ENCODE results near the gene TCF19.

Gene TCF19

GRCh38 chr6:31113861-31114540 lies 44.4 kb upstream of the TCF19 start:
- no peak overlapping the region for H2AFZ ChIP-seq (ENCODE audit: low read depth, low read length)
- no peak overlapping the region for H3K4me3 ChIP-seq (ENCODE audit: low read length)
- TF ChIP-seq, protein P1, sequence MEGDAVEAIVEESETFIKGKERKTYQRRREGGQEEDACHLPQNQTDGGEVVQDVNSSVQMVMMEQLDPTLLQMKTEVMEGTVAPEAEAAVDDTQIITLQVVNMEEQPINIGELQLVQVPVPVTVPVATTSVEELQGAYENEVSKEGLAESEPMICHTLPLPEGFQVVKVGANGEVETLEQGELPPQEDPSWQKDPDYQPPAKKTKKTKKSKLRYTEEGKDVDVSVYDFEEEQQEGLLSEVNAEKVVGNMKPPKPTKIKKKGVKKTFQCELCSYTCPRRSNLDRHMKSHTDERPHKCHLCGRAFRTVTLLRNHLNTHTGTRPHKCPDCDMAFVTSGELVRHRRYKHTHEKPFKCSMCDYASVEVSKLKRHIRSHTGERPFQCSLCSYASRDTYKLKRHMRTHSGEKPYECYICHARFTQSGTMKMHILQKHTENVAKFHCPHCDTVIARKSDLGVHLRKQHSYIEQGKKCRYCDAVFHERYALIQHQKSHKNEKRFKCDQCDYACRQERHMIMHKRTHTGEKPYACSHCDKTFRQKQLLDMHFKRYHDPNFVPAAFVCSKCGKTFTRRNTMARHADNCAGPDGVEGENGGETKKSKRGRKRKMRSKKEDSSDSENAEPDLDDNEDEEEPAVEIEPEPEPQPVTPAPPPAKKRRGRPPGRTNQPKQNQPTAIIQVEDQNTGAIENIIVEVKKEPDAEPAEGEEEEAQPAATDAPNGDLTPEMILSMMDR (IDR thresholded peaks at IDR 0.05; ENCODE audit: low read depth, low read length) = no peak
- TF ChIP-seq EZH2phosphoT487 (IDR thresholded peaks at IDR 0.05; ENCODE audit: low read depth) = no peak
- no peaks in the 10 kb centered on the region for H3K36me3 ChIP-seq (replicated peaks; ENCODE audit: low read depth, low read length)
- peaks cover 27% of the 10 kb centered on the region for H3K4me1 ChIP-seq (ENCODE audit: low read length)
- no peak overlapping the region for H3K9ac ChIP-seq (ENCODE audit: low read length)
- peaks cover 17% of the 10 kb centered on the region for H3K27me3 ChIP-seq (ENCODE audit: low read depth, low read length)
- no peak overlapping the region for H3K4me2 ChIP-seq (ENCODE audit: low read length)
- no peaks in the 10 kb centered on the region for H3K9me3 ChIP-seq (ENCODE audit: insufficient read depth, low read length)
- H3K27ac ChIP-seq (ENCODE audit: low read length) = no peak overlapping the region
- H3K79me2 ChIP-seq (ENCODE audit: low read length) = no peaks in the 10 kb centered on the region
- H4K20me1 ChIP-seq (ENCODE audit: insufficient read depth, low read length) = no peaks in the 10 kb centered on the region

- Histone ChIP-seq H3K4me3 (ENCODE audit: low read length) (no peak within 1 kb of the TSS), H3K9ac (ENCODE audit: low read length) (no peak within 1 kb of the TSS; the same call in 1 of the 2 replicates), H3K36me3 (replicated peaks; ENCODE audit: low read depth, low read length) (no peaks in the 10 kb centered on the region), H3K79me2 (ENCODE audit: low read length) (no peaks in the 10 kb centered on the region), H2AFZ (ENCODE audit: low read depth, low read length) (peak within 1 kb of the TSS; percentile 82), H3K27me3 (ENCODE audit: low read depth, low read length) (peaks cover 14% of the 10 kb centered on the region), H3K9me3 (ENCODE audit: insufficient read depth, low read length) (no peaks in the 10 kb centered on the region), H3K4me1 (ENCODE audit: low read length) (peaks cover 23% of the 10 kb centered on the region), H4K20me1 (ENCODE audit: insufficient read depth, low read length) (no peaks in the 10 kb centered on the region), H3K4me2 (ENCODE audit: low read length) (peak within 1 kb of the TSS; percentile 47), H3K27ac (ENCODE audit: low read length) (no peak within 1 kb of the TSS)
- TF ChIP-seq, protein P1 (IDR thresholded peaks at IDR 0.05; ENCODE audit: low read depth, low read length) = no peak
- no peak for TF ChIP-seq EZH2phosphoT487 (IDR thresholded peaks at IDR 0.05; ENCODE audit: low read depth)
These were observed 43.9 kb upstream of the TCF19 start, which contains the start of gene PSORS1C1 for GRCh38 chr6:31114541-31114878. Gene PSORS1C1, plus strand, starts transcription at chr6:31114800. Its CDS starts 14,833 bp downstream, at chr6:31129633.

- H3K27me3 ChIP-seq (ENCODE audit: low read depth, low read length) = peaks cover 7% of the 10 kb centered on the region
- no peaks in the 10 kb centered on the region for H3K79me2 ChIP-seq (ENCODE audit: low read length)
- no peaks in the 10 kb centered on the region for H3K36me3 ChIP-seq (replicated peaks; ENCODE audit: low read depth, low read length)
- H3K9ac ChIP-seq (ENCODE audit: low read length) = no peak overlapping the region; the same call in 1 of the 2 replicates
- H3K4me2 ChIP-seq (ENCODE audit: low read length) = peak overlapping the region; percentile 47
- H3K27ac ChIP-seq (ENCODE audit: low read length) = no peak overlapping the region
- H3K4me3 ChIP-seq (ENCODE audit: low read length) = no peak overlapping the region
- no peak for TF ChIP-seq EZH2phosphoT487 (IDR thresholded peaks at IDR 0.05; ENCODE audit: low read depth)
- TF ChIP-seq, protein P1 (IDR thresholded peaks at IDR 0.05; ENCODE audit: low read depth, low read length) = peak; percentile 36
- H4K20me1 ChIP-seq (ENCODE audit: insufficient read depth, low read length) = no peaks in the 10 kb centered on the region
- H2AFZ ChIP-seq (ENCODE audit: low read depth, low read length) = peak overlapping the region; percentile 82
- H3K4me1 ChIP-seq (ENCODE audit: low read length) = peaks cover 20% of the 10 kb centered on the region
- no peaks in the 10 kb centered on the region for H3K9me3 ChIP-seq (ENCODE audit: insufficient read depth, low read length)
These were observed 43.2 kb upstream of the TCF19 start for GRCh38 chr6:31114970-31115849.

DNA sequence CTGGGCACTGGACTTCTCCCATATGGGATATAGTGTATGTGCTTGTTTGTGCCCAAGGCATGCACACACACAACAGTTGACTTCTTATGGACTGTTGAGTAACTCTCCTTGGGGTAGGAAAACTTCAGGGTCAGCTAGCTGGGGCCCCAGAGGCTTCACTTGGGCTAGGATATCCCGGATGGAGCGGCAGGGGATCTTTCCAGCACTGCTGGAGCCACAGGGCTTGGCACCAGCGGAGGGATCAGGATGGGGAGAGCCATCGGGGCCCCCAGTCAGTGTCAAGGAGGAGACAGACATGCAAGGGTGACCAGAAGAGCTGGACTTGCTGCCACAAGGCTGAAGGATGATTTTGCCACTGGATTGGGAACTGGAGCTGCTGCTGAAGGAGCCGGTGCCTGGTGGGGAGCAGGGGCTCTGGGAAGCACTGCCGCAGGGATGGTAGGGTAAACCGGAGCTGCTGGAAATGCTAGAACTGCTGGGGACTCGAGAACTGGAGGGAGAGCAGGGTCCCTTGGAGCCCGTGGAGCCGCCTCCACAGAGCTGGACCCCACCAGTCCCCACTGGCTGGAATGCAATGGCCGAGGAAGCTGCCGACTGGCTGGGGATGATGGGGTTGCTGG lies 42.3 kb upstream of the TCF19 start:
- Histone ChIP-seq H3K9me3 (ENCODE audit: insufficient read depth, low read length) (no peaks in the 10 kb centered on the region), H3K79me2 (ENCODE audit: low read length) (no peaks in the 10 kb centered on the region), H3K9ac (ENCODE audit: low read length) (no peak overlapping the region), H3K4me1 (ENCODE audit: low read length) (peaks cover 20% of the 10 kb centered on the region), H3K4me3 (ENCODE audit: low read length) (no peak overlapping the region), H3K27ac (ENCODE audit: low read length) (no peak overlapping the region), H3K4me2 (ENCODE audit: low read length) (peak overlapping the region; percentile 47; the same call in 1 of the 2 replicates), H3K36me3 (replicated peaks; ENCODE audit: low read depth, low read length) (no peaks in the 10 kb centered on the region), H4K20me1 (ENCODE audit: insufficient read depth, low read length) (no peaks in the 10 kb centered on the region), H2AFZ (ENCODE audit: low read depth, low read length) (no peak overlapping the region), H3K27me3 (ENCODE audit: low read depth, low read length) (no peaks in the 10 kb centered on the region; the same call in 1 of the 2 replicates)
- no peak for TF ChIP-seq EZH2phosphoT487 (IDR thresholded peaks at IDR 0.05; ENCODE audit: low read depth)
- TF ChIP-seq, protein P1 (IDR thresholded peaks at IDR 0.05; ENCODE audit: low read depth, low read length) = no peak

Measured in OCI-LY3 (cell line).